Naive thymus-derived CD8-positive, alpha-beta T cell (primary cell): Measurements from ENCODE around the gene SEMA4F. TPM values are rescaled to one million over a fixed set of nuclear protein-coding genes. Genes with fewer than 3 reads are reported as not detected.

Source experiments
- ATAC-seq, 2 donors: fragments of 150-1000 bp; cut with Tn5 transposase in 1 of 2; sonication (Bioruptor Pico), chemical (Tn5 transposase) in 1 of 2; 1 replicate in 1 of 2; 2 replicates in 1 of 2; pipeline ENCODE4 v1.10.0; 2021; ENCODE audit warnings: mild to moderate bottlenecking in 2 of 2, moderate library complexity in 2 of 2
- POLR2A ChIA-PET: fragments of 350-600 bp; sonication (Branson Sonifier 250); formaldehyde crosslinking; loops from one replicate; lab custom pipeline; 2021; ENCODE audit warnings: antibody characterized with exemption; lab: Charles Lee
- DNase-seq, 10 donors: peaks; one replicate each; pipeline versions ENCODE4 v3.0.0 to v3.0.0-alpha.2; 2020 to 2022
- H3K27ac Mint-ChIP-seq, 10 donors: one replicate each; pipeline ENCODE4 v1.8.0; 2020 to 2022; ENCODE audit warnings: mild to moderate bottlenecking in 10 of 10, mixed read lengths in 10 of 10, moderate library complexity in 4 of 10, inconsistent platforms in 1 of 10
- H3K27me3 Mint-ChIP-seq, 5 donors: one replicate each; pipeline ENCODE4 v1.8.0; 2021 to 2022; ENCODE audit warnings: mixed read lengths in 5 of 5
- H3K36me3 Mint-ChIP-seq, 3 donors: one replicate each; pipeline ENCODE4 v1.8.0; 2020 to 2022; ENCODE audit warnings: mixed read lengths in 3 of 3, mild to moderate bottlenecking in 2 of 3, inconsistent platforms in 1 of 3
- H3K4me1 Mint-ChIP-seq, 4 donors: one replicate each; pipeline ENCODE4 v1.8.0; 2021 to 2022; ENCODE audit warnings: mixed read lengths in 4 of 4
- H3K4me3 Mint-ChIP-seq, 10 donors: one replicate each; pipeline ENCODE4 v1.8.0; 2020 to 2022; ENCODE audit warnings: mild to moderate bottlenecking in 10 of 10, mixed read lengths in 10 of 10, moderate library complexity in 6 of 10, inconsistent platforms in 1 of 10
- H3K9me3 Mint-ChIP-seq, 9 donors: one replicate each; pipeline ENCODE4 v1.8.0; 2020 to 2022; ENCODE audit warnings: mixed read lengths in 9 of 9, mild to moderate bottlenecking in 3 of 9, inconsistent platforms in 1 of 9, moderate library complexity in 1 of 9
- polyA plus RNA-seq, 3 donors: library from polyadenylated mRNA; unstranded; fragments of 300-500 nt; fragmentation: Illumina TruSeq; gene quantifications; one replicate each; pipeline ENCODE4 v1.2.3, GENCODE V29; 2021
- total RNA-seq, 8 experiments: library from RNA in 2 of 8; stranded (reverse) in 2 of 8; gene quantifications; one replicate each; pipeline ENCODE4 v1.2.3 and lab custom pipeline; 2021 to 2026

Gene SEMA4F
- total and polyA plus RNA-seq, 5 experiments from 2014 or later: 5.6 to 18.9 (median 8.3) TPM

GRCh38 chr2:74695663-74696062 lies 41.6 kb downstream of the SEMA4F start:
- Mint-ChIP-seq H3K27me3 (peaks cover 0 to 3% (median 0%) of the 10 kb centered on the region in 5 donors), H3K9me3 (no peaks in the 10 kb centered on the region), H3K36me3 (peaks cover 9 to 20% (median 13%) of the 10 kb centered on the region in 3 donors), H3K4me1 (peaks cover 0 to 5% (median 1%) of the 10 kb centered on the region in 4 donors), H3K4me3 (no peak overlapping the region), H3K27ac (no peak overlapping the region)
- ATAC-seq (no peak), DNase-seq (no peak)
- POLR2A ChIA-PET: no interaction called here

GRCh38 chr2:74696829-74697228 lies 42.8 kb downstream of the SEMA4F start:
- peaks cover 0 to 3% (median 0%) of the 10 kb centered on the region in 5 donors for H3K27me3 Mint-ChIP-seq
- ATAC-seq: no peak
- H3K9me3 Mint-ChIP-seq: no peaks in the 10 kb centered on the region
- POLR2A ChIA-PET: no interaction called here
- H3K27ac Mint-ChIP-seq: no peak overlapping the region
- peaks cover 0 to 5% (median 0%) of the 10 kb centered on the region in 4 donors for H3K4me1 Mint-ChIP-seq
- peaks cover 9 to 22% (median 17%) of the 10 kb centered on the region in 3 donors for H3K36me3 Mint-ChIP-seq
- no peak for DNase-seq
- H3K4me3 Mint-ChIP-seq: no peak overlapping the region

- Mint-ChIP-seq H3K36me3 (peaks cover 9 to 24% (median 23%) of the 10 kb centered on the region in 3 donors), H3K9me3 (no peaks in the 10 kb centered on the region), H3K27ac (no peak overlapping the region), H3K4me3 (no peak overlapping the region), H3K27me3 (peaks cover 0 to 2% (median 0%) of the 10 kb centered on the region in 5 donors), H3K4me1 (peaks cover 0 to 10% (median 0%) of the 10 kb centered on the region in 4 donors)
- POLR2A ChIA-PET: no interaction called here
- ATAC-seq (no peak), DNase-seq (no peak)
Measured at GRCh38 chr2:74700643-74701372, 46.8 kb downstream of the SEMA4F start.

GRCh38 chr2:74702001-74702715 lies 48.1 kb downstream of the SEMA4F start:
- POLR2A ChIA-PET: no interaction called here
- ATAC-seq (no peak), DNase-seq (no peak)
- H3K27ac Mint-ChIP-seq: no peak overlapping the region
- H3K4me1 Mint-ChIP-seq: peaks cover 0 to 10% (median 0%) of the 10 kb centered on the region in 4 donors
- no peaks in the 10 kb centered on the region for H3K9me3 Mint-ChIP-seq
- H3K36me3 Mint-ChIP-seq: peaks cover 9 to 24% (median 20%) of the 10 kb centered on the region in 3 donors
- no peak overlapping the region for H3K4me3 Mint-ChIP-seq
- H3K27me3 Mint-ChIP-seq: peaks cover 0 to 2% (median 0%) of the 10 kb centered on the region in 5 donors

GRCh38 chr2:74703373-74703772 lies 49.3 kb downstream of the SEMA4F start:
- no peak overlapping the region for H3K4me3 Mint-ChIP-seq
- H3K4me1 Mint-ChIP-seq: peaks cover 0 to 10% (median 0%) of the 10 kb centered on the region in 4 donors
- H3K27ac Mint-ChIP-seq: no peak overlapping the region
- H3K9me3 Mint-ChIP-seq: peaks cover 0 to 3% (median 0%) of the 10 kb centered on the region in 9 donors
- POLR2A ChIA-PET: no interaction called here
- DNase-seq (no peak), ATAC-seq (no peak)
- H3K36me3 Mint-ChIP-seq: peaks cover 16 to 32% (median 28%) of the 10 kb centered on the region in 3 donors
- no peaks in the 10 kb centered on the region for H3K27me3 Mint-ChIP-seq

- ATAC-seq (no peak), DNase-seq (no peak)
- H3K27me3 Mint-ChIP-seq: no peaks in the 10 kb centered on the region
- no peak overlapping the region for H3K4me3 Mint-ChIP-seq
- no peak overlapping the region for H3K27ac Mint-ChIP-seq
- H3K4me1 Mint-ChIP-seq: peaks cover 0 to 10% (median 0%) of the 10 kb centered on the region in 4 donors
- H3K9me3 Mint-ChIP-seq: peaks cover 0 to 3% (median 0%) of the 10 kb centered on the region in 9 donors
- POLR2A ChIA-PET: no interaction called here
- H3K36me3 Mint-ChIP-seq: peaks cover 11 to 28% (median 24%) of the 10 kb centered on the region in 3 donors
Measured at GRCh38 chr2:74704216-74704615, 50.2 kb downstream of the SEMA4F start.

- H3K36me3 Mint-ChIP-seq: peaks cover 6 to 24% (median 12%) of the 10 kb centered on the region in 3 donors
- POLR2A ChIA-PET: no interaction called here
- no peak for DNase-seq
- H3K4me3 Mint-ChIP-seq: no peak overlapping the region
- H3K4me1 Mint-ChIP-seq: peaks cover 0 to 4% (median 0%) of the 10 kb centered on the region in 4 donors
- H3K27ac Mint-ChIP-seq: no peak overlapping the region
- H3K9me3 Mint-ChIP-seq: peaks cover 0 to 3% (median 0%) of the 10 kb centered on the region in 9 donors
- H3K27me3 Mint-ChIP-seq: no peaks in the 10 kb centered on the region
- no peak for ATAC-seq
Measured at GRCh38 chr2:74706741-74707140, 52.7 kb downstream of the SEMA4F start.

GRCh38 chr2:74707837-74708236 lies 53.8 kb downstream of the SEMA4F start:
- Mint-ChIP-seq H3K9me3 (peaks cover 0 to 3% (median 0%) of the 10 kb centered on the region in 9 donors), H3K4me3 (no peak overlapping the region), H3K27ac (no peak overlapping the region), H3K4me1 (no peaks in the 10 kb centered on the region), H3K36me3 (peaks cover 4 to 15% (median 6%) of the 10 kb centered on the region in 3 donors), H3K27me3 (no peaks in the 10 kb centered on the region)
- no peak for ATAC-seq
- POLR2A ChIA-PET: no interaction called here
- DNase-seq: no peak

- peaks cover 4 to 12% (median 6%) of the 10 kb centered on the region in 3 donors for H3K36me3 Mint-ChIP-seq
- POLR2A ChIA-PET: no interaction called here
Measured at GRCh38 chr2:74708296-74708695, 54.2 kb downstream of the SEMA4F start.

GRCh38 chr2:74708883-74709282 lies 54.8 kb downstream of the SEMA4F start:
- Mint-ChIP-seq H3K36me3 (peaks cover 4 to 12% (median 6%) of the 10 kb centered on the region in 3 donors), H3K27ac (no peak overlapping the region), H3K9me3 (peaks cover 0 to 3% (median 0%) of the 10 kb centered on the region in 9 donors), H3K4me1 (no peaks in the 10 kb centered on the region), H3K4me3 (no peak overlapping the region), H3K27me3 (no peaks in the 10 kb centered on the region)
- POLR2A ChIA-PET: no interaction called here
- DNase-seq: no peak
- no peak for ATAC-seq

More at GRCh38 chr2:74708296-74708695, 54.2 kb downstream of the SEMA4F start:
- Mint-ChIP-seq H3K4me3 (no peak overlapping the region), H3K9me3 (peaks cover 0 to 3% (median 0%) of the 10 kb centered on the region in 9 donors), H3K4me1 (no peaks in the 10 kb centered on the region), H3K27me3 (no peaks in the 10 kb centered on the region), H3K27ac (no peak overlapping the region)
- ATAC-seq (no peak), DNase-seq (no peak)

GRCh38 chr2:74712223-74713053 lies 58.4 kb downstream of the SEMA4F start:
- Mint-ChIP-seq H3K27me3 (peaks cover 0 to 9% (median 7%) of the 10 kb centered on the region in 5 donors), H3K4me1 (peaks cover 5 to 6% (median 6%) of the 10 kb centered on the region in 4 donors), H3K27ac (no peak overlapping the region), H3K4me3 (no peak overlapping the region), H3K9me3 (peaks cover 0 to 2% (median 0%) of the 10 kb centered on the region in 9 donors), H3K36me3 (peaks cover 2 to 9% (median 4%) of the 10 kb centered on the region in 3 donors)
- ATAC-seq (no peak), DNase-seq (no peak)
- POLR2A ChIA-PET: no interaction called here

- ATAC-seq (no peak), DNase-seq (no peak)
- Mint-ChIP-seq H3K27me3 (peaks cover 0 to 9% (median 7%) of the 10 kb centered on the region in 5 donors), H3K4me1 (peaks cover 5 to 6% (median 6%) of the 10 kb centered on the region in 4 donors), H3K9me3 (no peaks in the 10 kb centered on the region), H3K4me3 (peak overlapping the region in 8 of 10 donors; percentile 78 to 96 (median 91)), H3K27ac (peak overlapping the region in 1 of 10 donors; percentile 12), H3K36me3 (no peaks in the 10 kb centered on the region)
- POLR2A ChIA-PET: interaction anchor here (1.5 kb wide), 1 partner anchor 135 kb away, joined by 3 read pairs; no protein-coding TSS in a partner anchor
Measured at GRCh38 chr2:74714691-74715080, 60.6 kb downstream of the SEMA4F start.
